Ecto neural progenitor cell (in vitro differentiated cells): Measurements from ENCODE around the gene ADD3.
"Not testable (repeated sequence)": the region's sequence is repeated elsewhere in the genome, so short reads cannot be mapped to it uniquely, and the experiment has no call there.

Experiments used
- DNase-seq: peaks from one replicate; pipeline ENCODE4 v3.0.0-alpha.2; 2018; ENCODE audit warnings: low spot score

ADD3 gene

GRCh38 chr10:110032801-110033700, 25.3 kb downstream of the ADD3 start:
- DNase-seq: no peak

- no peak for DNase-seq
Observed at GRCh38 chr10:110033701-110034235, 26.0 kb downstream of the ADD3 start.

DNA sequence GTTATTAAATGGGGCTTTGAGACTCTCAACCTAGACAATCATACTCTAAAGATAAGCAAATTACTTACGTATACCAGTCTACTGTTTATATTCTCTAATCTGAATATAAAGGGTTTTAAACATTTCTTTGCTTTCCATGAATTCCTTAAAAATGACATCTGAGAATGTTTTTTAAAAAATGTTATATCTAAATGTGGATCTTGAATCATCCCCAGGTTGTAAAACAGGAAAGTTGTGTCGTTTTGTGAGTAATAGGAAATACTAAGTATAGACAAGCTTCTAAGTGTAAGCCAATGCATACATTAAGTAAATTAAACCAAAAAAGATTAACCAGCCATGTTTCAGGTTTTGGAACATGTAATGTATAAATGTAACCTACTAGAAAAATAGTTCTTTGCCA, 26.8 kb downstream of the ADD3 start:
- no peak for DNase-seq

GRCh38 chr10:110035070-110035921, 27.5 kb downstream of the ADD3 start:
- no peak for DNase-seq

DNA sequence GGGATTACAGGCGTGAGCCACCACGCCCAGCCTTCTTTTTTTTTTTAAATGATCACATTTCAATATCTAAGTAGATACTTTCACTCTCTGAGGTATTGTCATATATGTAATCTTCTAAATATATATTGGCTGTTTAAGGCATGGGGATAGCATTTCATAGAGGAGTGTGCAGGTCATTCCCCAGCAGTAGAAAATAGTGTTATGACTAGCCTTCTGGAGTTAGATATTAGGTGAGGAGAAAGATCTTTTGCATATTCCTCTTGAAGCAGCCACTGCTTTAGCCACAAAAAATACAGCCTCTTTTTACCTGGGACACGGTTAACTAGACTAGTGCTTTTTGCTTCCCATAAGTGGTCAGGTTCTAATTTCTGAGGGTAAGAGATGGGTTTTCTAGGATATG, 28.9 kb downstream of the ADD3 start:
- no peak for DNase-seq

GRCh38 chr10:110039254-110039653, 31.5 kb downstream of the ADD3 start:
- DNase-seq: no peak

DNA sequence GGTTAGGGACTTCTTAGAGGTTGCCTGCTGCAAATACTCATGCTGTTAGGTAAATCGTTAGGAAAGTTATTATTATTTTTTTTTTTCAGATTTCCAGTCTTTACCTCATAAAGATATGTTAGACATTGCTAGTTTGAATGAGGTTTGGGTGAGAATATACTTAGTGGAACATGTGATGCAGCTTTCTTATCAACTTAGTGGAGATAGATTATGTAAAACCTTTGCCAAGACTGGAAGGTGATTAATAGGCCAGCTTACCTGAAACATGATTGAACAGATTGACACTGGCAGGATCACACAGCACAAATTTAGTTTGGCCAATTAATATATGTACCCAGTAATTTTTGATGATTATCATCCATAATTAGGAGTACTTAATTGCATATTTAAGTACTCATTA, 32.3 kb downstream of the ADD3 start:
- DNase-seq: no peak

GRCh38 chr10:110040767-110041478, 33.1 kb downstream of the ADD3 start:
- no peak for DNase-seq

- no peak for DNase-seq
Observed at GRCh38 chr10:110041479-110041829, 33.7 kb downstream of the ADD3 start.

DNA sequence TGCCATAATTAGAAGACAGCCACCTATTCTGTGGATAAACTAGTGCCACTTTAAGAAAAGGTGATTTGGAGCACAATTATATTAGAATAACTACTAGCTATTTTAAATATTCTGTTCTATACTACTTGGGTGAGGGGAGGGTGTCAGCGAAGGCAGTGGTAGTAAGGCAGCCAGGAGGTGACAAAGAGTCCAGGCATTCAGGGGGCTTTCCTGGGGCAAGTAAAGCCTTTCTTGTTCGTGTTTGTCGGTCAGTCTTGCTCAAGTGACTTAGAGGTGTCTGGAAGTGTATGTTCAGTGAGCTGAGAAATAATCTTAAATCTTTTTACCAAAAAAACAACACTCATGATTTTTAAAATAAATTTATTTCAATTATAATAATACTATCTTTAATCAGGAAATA, 34.4 kb downstream of the ADD3 start:
- no peak for DNase-seq

- DNase-seq: no peak
Observed at GRCh38 chr10:110042891-110043290, 35.1 kb downstream of the ADD3 start.

DNA sequence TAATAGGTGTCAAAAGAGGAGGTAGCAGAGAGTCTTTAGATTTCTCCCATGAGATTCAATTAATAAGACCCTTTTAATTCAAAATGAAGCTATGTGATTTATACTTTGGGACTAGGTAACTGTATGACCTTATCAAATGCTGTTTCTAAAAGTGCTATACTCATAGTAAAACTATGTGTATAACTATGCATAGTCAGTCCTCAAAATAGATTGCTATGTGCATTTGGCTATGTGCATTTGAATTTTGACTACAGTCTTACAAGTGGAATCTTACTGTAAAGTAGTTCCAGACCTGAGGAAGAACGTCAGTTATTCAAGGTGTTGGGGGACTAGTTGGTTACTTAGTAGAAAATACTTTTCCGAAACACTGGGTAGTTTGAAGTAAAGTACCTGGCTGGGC, 36.9 kb downstream of the ADD3 start:
- DNase-seq: no peak

DNA sequence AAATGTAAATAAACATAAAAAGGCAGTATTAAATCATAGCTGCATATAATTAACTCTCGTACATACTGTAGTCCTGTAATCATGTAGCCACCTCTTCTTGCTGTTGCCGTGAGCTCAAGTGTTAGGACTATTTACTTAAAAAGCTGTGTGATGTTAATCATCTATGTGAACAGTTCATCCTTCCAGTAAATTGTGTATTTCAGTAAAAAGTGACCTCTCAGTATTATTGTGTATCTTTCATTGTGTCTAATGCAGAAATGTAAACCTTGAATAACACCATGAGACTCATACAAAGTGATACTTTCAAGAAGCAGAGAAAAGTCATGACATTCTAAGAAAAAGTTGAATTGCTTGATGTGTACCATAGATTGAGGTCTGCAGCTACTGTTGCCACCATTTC, 38.0 kb downstream of the ADD3 start:
- no peak for DNase-seq

DNA sequence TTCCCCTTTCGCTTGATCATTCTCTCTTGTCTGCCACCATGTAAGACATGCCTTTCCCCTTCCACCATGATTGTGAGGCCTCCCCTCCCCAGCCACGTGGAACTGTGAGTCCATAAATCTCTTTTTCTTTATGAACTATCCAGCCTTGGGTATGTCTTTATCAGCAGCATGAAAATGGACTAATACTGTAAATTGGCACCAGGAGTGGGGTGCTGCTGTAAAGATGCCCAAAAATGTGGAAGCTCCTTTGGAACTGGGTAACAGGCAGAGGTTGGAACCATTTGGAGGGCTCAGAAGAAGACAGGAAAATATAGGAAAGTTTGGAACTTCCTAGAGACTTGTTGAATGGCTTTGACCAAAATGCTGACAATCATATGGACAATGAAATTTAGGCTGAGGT, 40.4 kb downstream of the ADD3 start:
- DNase-seq: not testable (repeated sequence)

DNA sequence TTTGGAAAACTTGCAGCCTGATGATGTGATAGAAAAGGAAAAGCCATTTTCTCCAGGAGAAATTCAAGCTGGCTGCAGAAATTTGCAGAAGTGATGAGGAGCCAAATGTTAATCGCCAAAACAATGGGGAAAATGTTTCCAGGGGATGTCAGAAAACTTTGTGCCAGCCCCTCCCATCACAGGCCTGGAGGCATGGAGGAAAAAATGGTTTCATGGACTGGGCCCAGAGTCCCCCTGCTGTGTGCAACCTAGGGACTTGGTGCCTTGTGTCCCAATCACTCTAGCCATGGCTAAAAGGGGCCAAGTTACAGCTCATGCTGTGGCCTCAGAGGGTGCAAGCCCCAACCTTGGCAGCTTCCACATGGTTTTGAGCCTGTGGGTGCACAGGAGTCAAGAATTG, 41.0 kb downstream of the ADD3 start:
- DNase-seq: no peak

DNA sequence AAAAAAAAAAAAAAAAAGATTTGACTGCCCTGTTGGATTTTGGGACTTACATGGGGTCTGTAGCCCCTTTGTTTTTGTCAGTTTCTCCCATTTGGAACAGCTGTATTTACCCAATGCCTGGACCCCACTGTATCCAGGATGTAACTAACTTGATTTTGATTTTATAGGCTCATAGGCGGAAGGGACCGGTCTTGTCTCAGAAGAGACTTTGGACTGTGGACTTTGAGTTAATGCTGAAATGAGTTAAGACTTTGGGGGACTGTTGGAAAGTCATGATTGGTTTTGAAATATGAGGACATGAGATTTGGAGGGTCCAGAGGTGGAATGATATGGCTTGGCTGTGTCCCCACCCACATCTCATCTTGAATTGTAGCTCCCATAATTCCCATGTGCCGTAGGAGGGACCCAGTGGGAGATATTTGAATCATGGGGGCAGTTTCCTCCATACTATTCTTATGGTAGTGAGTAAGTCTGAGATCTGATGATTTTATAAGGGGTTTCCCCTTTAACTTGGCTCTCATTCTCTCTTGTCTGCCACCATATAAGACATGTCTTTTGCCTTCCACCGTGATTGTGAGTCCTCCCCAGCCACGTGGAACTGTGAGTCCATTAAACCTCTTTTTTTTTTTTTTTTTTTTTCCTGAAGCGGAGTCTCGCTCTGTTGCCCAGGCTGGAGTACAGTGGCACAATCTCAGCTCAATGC, 42.3 kb downstream of the ADD3 start:
- not testable (repeated sequence) for DNase-seq

- DNase-seq: no peak
Observed at GRCh38 chr10:110051487-110051886, 43.7 kb downstream of the ADD3 start.

DNA sequence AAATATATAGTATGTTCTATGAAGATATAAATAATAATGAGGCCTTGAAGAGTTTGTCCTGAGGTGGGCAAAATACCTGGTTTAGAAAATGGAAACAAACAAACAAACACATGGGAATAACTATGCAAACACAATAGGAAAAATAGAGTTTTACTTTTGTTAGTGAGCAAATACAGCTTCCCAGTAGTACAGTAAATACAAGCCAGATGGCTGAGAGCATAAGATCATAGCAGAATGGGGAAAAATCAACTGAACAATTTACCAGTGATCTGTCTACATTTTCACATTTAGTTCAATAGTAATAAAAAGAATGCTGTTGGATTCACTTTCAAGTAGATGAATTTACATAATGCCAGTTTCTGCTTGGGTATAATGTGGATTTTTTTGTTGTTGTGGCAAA, 45.1 kb downstream of the ADD3 start:
- no peak for DNase-seq

DNA sequence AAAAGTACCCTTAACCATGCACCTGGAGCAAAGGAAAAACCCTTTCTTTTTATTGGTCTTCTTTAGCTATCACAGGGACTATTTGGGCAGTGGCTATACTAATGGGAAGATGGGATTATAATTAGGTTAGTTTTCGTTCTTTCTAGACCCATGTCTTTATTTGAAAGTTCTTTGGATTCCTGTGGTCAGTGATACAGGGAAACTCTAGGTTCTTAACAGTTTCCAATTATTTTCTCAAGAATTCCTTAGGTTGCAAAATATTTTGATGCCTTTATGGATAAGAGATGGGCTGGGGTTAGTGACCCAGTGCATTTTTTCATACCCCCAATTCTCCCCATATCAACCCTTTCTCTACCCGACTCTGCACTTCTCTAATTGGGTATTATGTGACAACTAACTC, 49.0 kb downstream of the ADD3 start:
- DNase-seq: no peak

DNA sequence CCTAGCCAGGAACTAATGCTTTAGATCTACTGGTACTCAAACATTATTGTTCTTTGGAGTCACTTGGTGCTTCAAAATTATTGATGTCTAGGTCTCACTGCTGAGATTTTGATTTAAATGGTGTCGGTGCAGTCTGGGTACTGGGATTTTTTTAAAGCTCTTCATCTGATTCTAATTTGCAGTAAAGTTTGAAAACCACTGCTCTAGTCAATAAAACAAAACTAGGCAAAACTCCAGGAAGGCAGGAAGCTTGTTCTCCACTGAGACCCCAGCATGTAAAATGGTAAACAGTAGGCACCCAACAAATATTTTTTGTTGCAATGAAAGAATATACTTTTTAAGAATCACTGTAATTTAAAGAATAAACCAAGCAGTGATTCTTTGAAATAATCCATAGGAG, 49.7 kb downstream of the ADD3 start:
- DNase-seq: no peak

DNA sequence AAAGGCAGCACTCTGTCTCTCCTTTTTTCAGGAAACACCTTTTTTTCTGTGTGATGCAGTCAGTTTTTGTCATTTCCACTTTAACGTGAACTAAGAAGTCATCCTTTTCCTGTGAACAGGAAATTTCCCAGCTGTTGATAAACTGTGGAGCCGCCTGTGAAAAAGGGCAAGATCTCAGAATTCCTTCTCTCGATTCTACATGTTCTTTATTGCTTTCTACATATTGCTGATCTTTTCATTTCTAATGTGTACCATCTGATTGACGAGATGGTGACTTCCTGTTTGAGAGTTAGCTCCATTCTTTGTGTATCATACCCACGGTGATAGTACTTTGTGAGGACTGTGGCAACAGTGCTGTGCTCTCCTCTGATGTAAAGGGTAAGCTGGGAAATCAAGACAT, 50.4 kb downstream of the ADD3 start:
- DNase-seq: no peak

DNA sequence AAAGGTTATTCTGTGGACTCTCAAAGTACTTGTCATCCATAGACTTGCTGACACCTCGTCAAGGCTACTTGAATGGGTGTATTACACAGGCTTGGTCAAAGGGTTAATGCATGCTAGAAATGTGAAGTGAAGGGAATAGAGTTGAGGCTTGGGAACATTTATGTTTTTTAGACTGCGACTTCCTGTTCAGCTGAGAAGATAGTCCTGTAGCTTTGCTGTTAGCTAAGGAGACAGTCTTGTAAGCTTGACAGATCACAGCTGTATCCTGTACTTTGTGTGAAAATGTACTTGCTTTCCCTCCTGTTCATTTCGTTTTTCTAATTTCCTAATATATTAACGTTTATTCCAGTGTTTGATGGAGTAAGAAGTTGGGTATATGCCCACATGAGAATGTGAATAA, 52.1 kb downstream of the ADD3 start:
- no peak for DNase-seq
